GM12892 (cell line): ENCODE results near the gene MARCO.

Experiments used
- POLR2A ChIP-seq: IDR thresholded peaks from 2 replicates; pipeline ENCODE4 v1.6.1; 2011; ENCODE audit warnings: low read depth, low read length, control low read depth
- POLR2AphosphoS5 ChIP-seq: IDR thresholded peaks from 2 replicates; pipeline ENCODE4 v1.6.1; 2011; ENCODE audit warnings: low read depth, low read length, control low read depth

DNA sequence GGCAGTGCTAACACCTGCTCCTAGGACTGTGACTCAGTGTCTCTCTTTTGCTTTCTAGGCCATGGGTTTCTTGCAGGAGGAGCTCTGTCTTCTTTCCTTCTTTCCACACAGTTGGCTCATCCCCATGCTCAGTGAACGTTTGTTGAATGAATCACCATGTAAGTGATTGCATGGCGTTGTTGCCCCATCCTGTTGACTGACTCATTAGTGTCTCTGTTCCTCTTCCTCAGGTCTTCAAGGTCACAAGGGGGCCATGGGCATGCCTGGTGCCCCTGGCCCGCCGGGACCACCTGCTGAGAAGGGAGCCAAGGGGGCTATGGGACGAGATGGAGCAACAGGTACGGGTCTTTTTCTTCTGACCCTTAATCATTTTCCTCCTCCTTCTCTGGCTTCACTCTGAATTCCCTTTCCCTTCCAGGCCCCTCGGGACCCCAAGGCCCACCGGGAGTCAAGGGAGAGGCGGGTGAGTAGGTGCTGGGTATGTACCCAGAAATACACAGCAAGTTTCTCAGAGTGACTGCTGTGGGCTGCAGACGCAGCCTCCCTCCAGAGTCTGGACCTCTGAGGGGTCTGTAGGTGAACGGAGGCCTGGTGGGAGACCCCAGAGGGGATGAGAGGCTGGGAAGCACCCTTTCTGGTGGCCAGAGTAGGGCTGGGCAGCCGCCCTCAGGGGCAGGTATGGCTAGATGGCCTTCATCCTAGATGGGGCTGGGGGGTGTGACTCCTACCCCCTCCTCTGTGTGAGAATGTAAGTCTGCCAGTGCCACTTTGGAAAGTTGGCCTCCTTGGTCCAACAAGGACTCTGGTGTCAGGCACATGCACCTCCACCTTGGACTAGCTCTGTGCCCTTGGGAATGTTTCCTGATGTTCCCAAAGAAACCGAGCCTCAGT lies 32.4 kb downstream of the MARCO start:
- TF ChIP-seq POLR2AphosphoS5 (no peak), POLR2A (no peak)
